ENCODE results near the gene SIGLECL1.
"Not testable (repeated sequence)": the region's sequence is repeated elsewhere in the genome, so short reads cannot be mapped to it uniquely, and the experiment has no call there.

Gene SIGLECL1

DNA sequence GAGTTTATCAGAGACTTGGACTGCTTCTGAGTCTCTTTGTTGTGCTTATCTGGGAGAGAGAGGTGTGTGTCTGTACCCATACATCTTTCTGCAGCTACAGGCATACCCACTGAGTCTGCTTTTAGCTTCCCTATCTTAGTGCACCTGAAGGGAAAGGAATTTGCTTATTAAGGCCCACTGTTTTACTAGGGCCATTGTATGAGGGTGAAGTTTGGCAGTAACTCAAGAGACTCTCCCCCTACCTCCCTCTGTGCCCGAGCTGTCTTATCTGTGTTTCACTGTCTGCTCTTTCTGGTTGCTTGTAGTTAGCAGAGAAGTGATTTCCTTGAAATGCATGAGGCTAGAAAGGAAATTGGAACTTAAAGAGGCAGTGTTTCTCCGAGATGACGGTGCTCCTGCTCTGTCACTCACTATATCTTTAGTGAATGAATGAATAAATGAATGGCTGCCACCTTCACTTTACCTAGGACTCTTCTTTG, 26.7 kb upstream of the SIGLECL1 start:
- Histone ChIP-seq H3K36me3 (ENCODE audit: control insufficient read depth, insufficient read depth, low read length) (no peaks in the 10 kb centered on the region), H3K4me1 (ENCODE audit: control insufficient read depth, insufficient read depth, low read length, poor library complexity, severe bottlenecking) (no peaks in the 10 kb centered on the region), H3K27ac (ENCODE audit: low read depth, low read length, severe bottlenecking) (no peak overlapping the region), H3K4me3 (ENCODE audit: extremely low read depth, insufficient read depth, low read length, poor library complexity, severe bottlenecking) (no peak overlapping the region), H3K9me3 (ENCODE audit: control insufficient read depth, low read length) (no peaks in the 10 kb centered on the region)
- WGBS, 2 experiments (ENCODE audit: insufficient coverage in 2 of 2): no CpG with 5 or more reads among the region's 3 CpGs

DNA sequence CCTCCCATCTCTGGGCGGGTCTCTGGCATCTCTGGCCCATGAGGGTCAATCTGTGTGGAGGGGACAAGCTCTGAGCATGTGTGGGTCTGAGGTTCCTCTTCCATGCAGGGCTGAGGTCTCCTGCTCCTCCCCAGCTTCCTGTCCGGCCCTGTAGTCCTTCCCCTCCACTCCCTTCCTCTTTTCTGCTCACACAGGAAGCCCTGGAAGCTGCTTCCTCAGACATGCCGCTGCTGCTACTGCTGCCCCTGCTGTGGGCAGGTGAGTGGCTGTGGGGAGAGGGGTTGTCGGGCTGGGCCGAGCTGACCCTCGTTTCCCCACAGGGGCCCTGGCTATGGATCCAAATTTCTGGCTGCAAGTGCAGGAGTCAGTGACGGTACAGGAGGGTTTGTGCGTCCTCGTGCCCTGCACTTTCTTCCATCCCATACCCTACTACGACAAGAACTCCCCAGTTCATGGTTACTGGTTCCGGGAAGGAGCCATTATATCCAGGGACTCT, 25.9 kb upstream of the SIGLECL1 start, which contains the start of gene CD33:
CD33 (plus strand) TSS at position 183 of the 496 bp plus-strand sequence; CDS start at position 222, 39 bp downstream.
- not testable (repeated sequence) for H3K27ac ChIP-seq (ENCODE audit: low read depth, low read length, severe bottlenecking); H3K9me3 ChIP-seq (ENCODE audit: control insufficient read depth, low read length); H3K4me3 ChIP-seq (ENCODE audit: extremely low read depth, insufficient read depth, low read length, poor library complexity, severe bottlenecking); H3K4me1 ChIP-seq (ENCODE audit: control insufficient read depth, insufficient read depth, low read length, poor library complexity, severe bottlenecking); H3K36me3 ChIP-seq (ENCODE audit: control insufficient read depth, insufficient read depth, low read length)
- 92 to 100% methylated on average over 2 to 4 of the region's 11 CpGs for WGBS, 2 experiments (ENCODE audit: insufficient coverage in 2 of 2)

DNA sequence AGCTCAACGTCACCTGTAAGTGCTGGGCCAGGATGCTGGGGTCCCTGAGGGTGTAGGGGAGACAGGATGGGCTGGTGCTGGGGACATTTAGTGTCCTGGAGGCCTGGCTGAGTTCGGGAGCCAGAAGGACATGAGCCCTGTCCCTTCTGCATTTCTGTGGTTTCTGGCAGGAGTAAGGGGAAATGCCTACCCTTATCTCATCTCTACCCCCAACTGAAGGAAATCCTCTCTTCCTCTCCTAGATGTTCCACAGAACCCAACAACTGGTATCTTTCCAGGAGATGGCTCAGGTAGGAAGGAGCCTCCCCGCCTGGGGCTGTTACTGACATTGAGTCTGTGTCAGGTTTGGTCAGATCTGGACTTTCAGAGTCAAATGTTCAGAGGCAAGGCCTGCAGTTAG, 24.8 kb upstream of the SIGLECL1 start:
- Histone ChIP-seq H3K4me3 (ENCODE audit: extremely low read depth, insufficient read depth, low read length, poor library complexity, severe bottlenecking) (no peak overlapping the region), H3K27ac (ENCODE audit: low read depth, low read length, severe bottlenecking) (no peak overlapping the region), H3K36me3 (ENCODE audit: control insufficient read depth, insufficient read depth, low read length) (no peaks in the 10 kb centered on the region), H3K4me1 (ENCODE audit: control insufficient read depth, insufficient read depth, low read length, poor library complexity, severe bottlenecking) (no peaks in the 10 kb centered on the region), H3K9me3 (ENCODE audit: control insufficient read depth, low read length) (no peaks in the 10 kb centered on the region)
- WGBS, 2 experiments (ENCODE audit: insufficient coverage in 2 of 2): 83 to 100% methylated on average over 1 of the region's 3 CpGs

DNA sequence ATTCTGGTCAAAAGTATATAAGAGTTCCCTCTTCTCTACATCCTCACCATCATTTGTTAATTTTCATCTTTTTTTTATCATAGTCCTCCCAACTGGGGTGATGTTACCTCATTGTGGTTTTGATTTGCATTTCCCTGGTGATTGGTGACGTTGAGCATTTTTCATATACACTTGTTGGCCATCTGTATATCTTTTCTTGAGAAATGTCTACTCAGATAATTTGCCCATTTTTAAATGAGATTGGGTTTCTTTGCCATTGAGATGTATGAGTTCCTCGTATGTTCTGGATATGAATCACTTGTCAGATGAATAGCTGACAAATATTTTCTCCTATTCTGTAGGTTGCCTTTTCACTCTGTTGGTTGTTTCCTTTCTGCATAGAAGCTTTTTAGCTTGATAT, 23.6 kb upstream of the SIGLECL1 start:
- H3K27ac ChIP-seq (ENCODE audit: low read depth, low read length, severe bottlenecking): no peak overlapping the region
- no peaks in the 10 kb centered on the region for H3K36me3 ChIP-seq (ENCODE audit: control insufficient read depth, insufficient read depth, low read length)
- H3K4me3 ChIP-seq (ENCODE audit: extremely low read depth, insufficient read depth, low read length, poor library complexity, severe bottlenecking): no peak overlapping the region
- WGBS, 2 experiments (ENCODE audit: insufficient coverage in 2 of 2): 57% methylated on average over 1 of the region's 2 CpGs; no CpG with 5 or more reads in 1 of the 2 experiments
- H3K4me1 ChIP-seq (ENCODE audit: control insufficient read depth, insufficient read depth, low read length, poor library complexity, severe bottlenecking): no peaks in the 10 kb centered on the region
- no peaks in the 10 kb centered on the region for H3K9me3 ChIP-seq (ENCODE audit: control insufficient read depth, low read length)

DNA sequence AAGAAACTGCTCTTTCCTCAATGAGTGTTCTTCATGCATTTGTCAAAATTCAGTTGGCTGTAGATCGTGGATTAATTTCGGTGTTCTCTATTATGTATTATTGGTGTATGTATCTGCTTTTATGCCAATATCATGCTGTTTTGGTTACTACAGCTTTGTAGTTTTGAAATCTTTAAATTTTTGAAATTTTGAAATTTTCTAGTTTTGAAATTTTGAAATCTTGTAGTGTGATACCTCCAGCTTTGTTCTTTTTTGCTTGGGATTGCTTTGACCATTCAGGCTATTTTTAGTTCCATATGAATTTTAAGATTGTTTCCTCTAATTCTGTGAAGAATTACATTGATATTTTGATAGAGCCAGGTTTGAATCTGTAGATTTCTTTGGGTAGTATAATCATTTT, 22.9 kb upstream of the SIGLECL1 start:
- H3K36me3 ChIP-seq (ENCODE audit: control insufficient read depth, insufficient read depth, low read length): no peaks in the 10 kb centered on the region
- no peak overlapping the region for H3K27ac ChIP-seq (ENCODE audit: low read depth, low read length, severe bottlenecking)
- H3K4me1 ChIP-seq (ENCODE audit: control insufficient read depth, insufficient read depth, low read length, poor library complexity, severe bottlenecking): no peaks in the 10 kb centered on the region
- WGBS, 2 experiments (ENCODE audit: insufficient coverage in 2 of 2): 93% methylated on average over 2 of the region's 2 CpGs; no CpG with 5 or more reads in 1 of the 2 experiments
- no peak overlapping the region for H3K4me3 ChIP-seq (ENCODE audit: extremely low read depth, insufficient read depth, low read length, poor library complexity, severe bottlenecking)
- H3K9me3 ChIP-seq (ENCODE audit: control insufficient read depth, low read length): no peaks in the 10 kb centered on the region

DNA sequence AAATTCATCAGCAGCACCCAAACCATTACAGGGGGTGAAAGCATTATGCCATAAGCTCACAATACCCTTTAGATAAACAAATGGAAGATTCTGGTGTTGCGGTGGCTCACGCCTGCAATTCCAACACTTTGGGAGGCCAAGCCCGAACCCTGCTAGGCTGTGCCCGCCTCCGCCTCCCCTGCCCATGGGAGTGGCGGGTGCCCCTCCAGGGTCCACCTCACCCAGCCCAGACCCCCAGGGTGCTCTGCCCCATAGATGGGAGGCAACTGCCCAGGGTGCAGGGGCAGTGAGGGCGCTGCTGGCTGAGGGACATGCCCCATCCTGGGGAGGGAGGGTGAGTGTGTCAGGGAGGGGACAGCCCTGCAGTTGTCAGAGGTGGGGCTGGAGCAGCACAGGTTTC, 10.0 kb upstream of the SIGLECL1 start:
- Histone ChIP-seq H3K9me3 (ENCODE audit: control insufficient read depth, low read length) (no peaks in the 10 kb centered on the region), H3K27ac (ENCODE audit: low read depth, low read length, severe bottlenecking) (no peak overlapping the region), H3K4me1 (ENCODE audit: control insufficient read depth, insufficient read depth, low read length, poor library complexity, severe bottlenecking) (no peaks in the 10 kb centered on the region), H3K36me3 (ENCODE audit: control insufficient read depth, insufficient read depth, low read length) (no peaks in the 10 kb centered on the region), H3K4me3 (ENCODE audit: extremely low read depth, insufficient read depth, low read length, poor library complexity, severe bottlenecking) (no peak overlapping the region)
- 97 to 100% methylated on average over 1 to 5 of the region's 7 CpGs for WGBS, 2 experiments (ENCODE audit: insufficient coverage in 2 of 2)

DNA sequence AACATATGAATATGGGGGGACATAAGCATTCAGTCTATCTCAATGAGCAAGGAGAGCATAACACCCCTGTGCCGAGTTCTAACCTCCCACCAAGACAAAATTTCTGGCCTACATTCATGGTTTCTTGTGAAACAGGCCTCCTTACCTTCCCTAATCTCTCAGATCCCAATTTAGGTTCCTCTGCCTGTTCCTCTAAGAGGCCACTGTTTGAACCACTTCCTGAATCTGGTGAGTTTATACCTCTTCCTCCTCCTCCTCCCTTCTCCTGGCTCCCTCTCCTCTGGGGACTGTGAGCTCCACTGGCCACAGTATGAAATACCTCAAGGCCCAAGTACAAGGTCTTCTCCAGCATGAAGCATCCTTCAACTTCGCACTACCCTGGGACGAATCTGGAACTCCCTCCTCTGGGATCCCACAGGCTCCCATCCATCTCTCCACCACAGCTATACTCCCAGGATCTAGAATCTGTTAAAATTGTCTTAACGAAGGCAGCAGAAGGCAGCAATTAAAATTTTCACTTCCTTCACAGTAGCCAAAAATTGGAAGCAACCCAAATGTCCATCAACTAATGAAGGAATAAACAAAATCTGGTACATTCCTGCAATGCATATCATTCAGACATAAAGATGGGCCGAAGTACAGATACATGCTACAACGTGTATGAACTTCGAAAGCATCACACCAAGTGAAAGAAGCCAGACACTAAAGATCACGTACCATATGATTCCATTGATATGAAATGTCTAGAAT, 7.8 kb upstream of the SIGLECL1 start:
- Histone ChIP-seq H3K4me1 (ENCODE audit: control insufficient read depth, insufficient read depth, low read length, poor library complexity, severe bottlenecking) (peaks cover 4% of the 10 kb centered on the region), H3K36me3 (ENCODE audit: control insufficient read depth, insufficient read depth, low read length) (no peaks in the 10 kb centered on the region), H3K4me3 (ENCODE audit: extremely low read depth, insufficient read depth, low read length, poor library complexity, severe bottlenecking) (no peak overlapping the region), H3K27ac (ENCODE audit: low read depth, low read length, severe bottlenecking) (no peak overlapping the region), H3K9me3 (ENCODE audit: control insufficient read depth, low read length) (no peaks in the 10 kb centered on the region)
- 89 to 98% methylated on average over 7 to 8 of the region's 8 CpGs for WGBS, 2 experiments (ENCODE audit: insufficient coverage in 2 of 2)

DNA sequence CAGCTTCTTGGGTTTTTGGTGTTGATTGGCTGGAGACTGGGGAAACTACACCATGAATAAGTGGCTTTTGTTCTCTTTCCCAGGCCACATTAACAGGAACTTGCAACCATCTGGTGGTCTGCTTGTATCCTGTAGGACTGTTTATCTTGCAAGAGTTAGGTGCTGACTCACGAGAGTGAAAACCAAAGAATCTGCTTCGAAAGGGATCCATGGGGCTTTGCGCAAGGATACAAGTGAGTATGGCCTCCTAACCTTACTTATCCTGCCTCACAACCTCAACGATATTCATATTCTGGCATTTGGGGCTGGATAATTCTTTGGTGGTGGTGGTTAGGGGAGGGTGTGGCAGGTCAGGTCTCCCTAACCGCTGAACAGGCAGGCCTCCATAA, 4.7 kb upstream of the SIGLECL1 start:
- H3K4me1 ChIP-seq (ENCODE audit: control insufficient read depth, insufficient read depth, low read length, poor library complexity, severe bottlenecking): peaks cover 4% of the 10 kb centered on the region
- H3K4me3 ChIP-seq (ENCODE audit: extremely low read depth, insufficient read depth, low read length, poor library complexity, severe bottlenecking): no peak overlapping the region
- 83 to 93% methylated on average over 2 to 3 of the region's 5 CpGs for WGBS, 2 experiments (ENCODE audit: insufficient coverage in 2 of 2)
- H3K9me3 ChIP-seq (ENCODE audit: control insufficient read depth, low read length): no peaks in the 10 kb centered on the region
- H3K36me3 ChIP-seq (ENCODE audit: control insufficient read depth, insufficient read depth, low read length): no peaks in the 10 kb centered on the region
- peak overlapping the region; percentile 57 for H3K27ac ChIP-seq (ENCODE audit: low read depth, low read length, severe bottlenecking)

DNA sequence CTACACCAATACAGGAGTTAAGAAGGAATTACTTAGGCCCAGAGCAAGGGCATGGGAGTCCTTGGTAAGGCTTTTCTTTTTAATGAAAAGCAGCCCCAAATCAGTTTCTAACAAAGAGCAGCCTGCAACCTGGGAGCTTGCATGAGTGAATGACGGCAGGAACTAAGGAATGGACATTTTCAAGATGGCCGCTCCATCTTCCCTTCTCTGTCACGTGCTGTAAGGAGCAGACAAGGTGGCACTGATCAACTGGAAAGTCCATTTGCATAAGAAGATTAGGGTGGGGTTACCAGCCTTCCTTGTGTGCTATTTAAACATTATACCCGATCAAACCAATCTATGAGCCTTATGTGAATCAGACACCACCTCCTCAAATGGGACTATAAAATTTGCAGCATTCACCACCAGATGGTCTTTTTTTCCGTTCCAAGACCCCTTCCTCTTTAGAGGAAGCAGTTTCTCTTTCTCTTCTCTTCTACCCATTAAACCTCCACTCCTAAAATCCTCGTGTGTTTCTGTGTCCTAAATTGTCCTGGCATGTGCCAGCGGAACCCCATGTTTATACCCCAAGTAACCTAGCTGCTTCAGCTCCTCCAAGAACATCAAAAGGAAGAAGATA, 2.8 kb upstream of the SIGLECL1 start:
- 93 to 97% methylated on average over 3 to 6 of the region's 7 CpGs for WGBS, 2 experiments (ENCODE audit: insufficient coverage in 2 of 2)
- H3K27ac ChIP-seq (ENCODE audit: low read depth, low read length, severe bottlenecking): no peak overlapping the region
- no peak overlapping the region for H3K4me3 ChIP-seq (ENCODE audit: extremely low read depth, insufficient read depth, low read length, poor library complexity, severe bottlenecking)
- no peaks in the 10 kb centered on the region for H3K9me3 ChIP-seq (ENCODE audit: control insufficient read depth, low read length)
- no peaks in the 10 kb centered on the region for H3K36me3 ChIP-seq (ENCODE audit: control insufficient read depth, insufficient read depth, low read length)
- peaks cover 4% of the 10 kb centered on the region for H3K4me1 ChIP-seq (ENCODE audit: control insufficient read depth, insufficient read depth, low read length, poor library complexity, severe bottlenecking)

DNA sequence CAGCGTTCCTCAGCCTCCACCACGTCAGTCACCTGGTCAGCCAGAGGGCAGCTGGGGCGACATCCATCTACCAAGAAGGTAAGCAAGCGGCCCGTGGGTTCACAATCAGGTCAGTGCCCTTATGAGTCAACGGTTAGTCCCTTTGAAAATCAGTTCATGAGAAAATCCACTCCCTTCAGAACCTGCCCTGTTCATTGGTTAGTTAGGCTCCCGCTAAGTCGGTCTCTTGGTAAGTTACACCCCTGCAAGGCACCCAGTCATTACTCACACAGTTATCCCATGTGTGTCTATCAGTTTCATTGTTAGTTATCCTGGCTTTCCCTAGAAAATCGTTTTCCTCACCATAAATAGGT, 564 bp downstream of the SIGLECL1 start:
- Histone ChIP-seq H3K4me3 (ENCODE audit: extremely low read depth, insufficient read depth, low read length, poor library complexity, severe bottlenecking) (no peak overlapping the region), H3K36me3 (ENCODE audit: control insufficient read depth, insufficient read depth, low read length) (no peaks in the 10 kb centered on the region), H3K4me1 (ENCODE audit: control insufficient read depth, insufficient read depth, low read length, poor library complexity, severe bottlenecking) (peaks cover under 1% of the 10 kb centered on the region), H3K27ac (ENCODE audit: low read depth, low read length, severe bottlenecking) (no peak overlapping the region), H3K9me3 (ENCODE audit: control insufficient read depth, low read length) (no peaks in the 10 kb centered on the region)
- 88 to 95% methylated on average over 9 of the region's 9 CpGs for WGBS, 2 experiments (ENCODE audit: insufficient coverage in 2 of 2)
